ENCODE measurements around the gene RNF217.

The RNF217 gene

GRCh38 chr6:125075741-125076481, 113.7 kb downstream of the RNF217 start:
- Histone ChIP-seq H3K4me3 (ENCODE audit: low read depth, low read length) (no peak overlapping the region), H3K36me3 (no peaks in the 10 kb centered on the region)

GRCh38 chr6:125076482-125076742, 114.2 kb downstream of the RNF217 start:
- H3K4me3 ChIP-seq (ENCODE audit: low read depth, low read length): no peak overlapping the region
- TF ChIP-seq, protein P1, sequence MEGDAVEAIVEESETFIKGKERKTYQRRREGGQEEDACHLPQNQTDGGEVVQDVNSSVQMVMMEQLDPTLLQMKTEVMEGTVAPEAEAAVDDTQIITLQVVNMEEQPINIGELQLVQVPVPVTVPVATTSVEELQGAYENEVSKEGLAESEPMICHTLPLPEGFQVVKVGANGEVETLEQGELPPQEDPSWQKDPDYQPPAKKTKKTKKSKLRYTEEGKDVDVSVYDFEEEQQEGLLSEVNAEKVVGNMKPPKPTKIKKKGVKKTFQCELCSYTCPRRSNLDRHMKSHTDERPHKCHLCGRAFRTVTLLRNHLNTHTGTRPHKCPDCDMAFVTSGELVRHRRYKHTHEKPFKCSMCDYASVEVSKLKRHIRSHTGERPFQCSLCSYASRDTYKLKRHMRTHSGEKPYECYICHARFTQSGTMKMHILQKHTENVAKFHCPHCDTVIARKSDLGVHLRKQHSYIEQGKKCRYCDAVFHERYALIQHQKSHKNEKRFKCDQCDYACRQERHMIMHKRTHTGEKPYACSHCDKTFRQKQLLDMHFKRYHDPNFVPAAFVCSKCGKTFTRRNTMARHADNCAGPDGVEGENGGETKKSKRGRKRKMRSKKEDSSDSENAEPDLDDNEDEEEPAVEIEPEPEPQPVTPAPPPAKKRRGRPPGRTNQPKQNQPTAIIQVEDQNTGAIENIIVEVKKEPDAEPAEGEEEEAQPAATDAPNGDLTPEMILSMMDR (IDR thresholded peaks at IDR 0.05; ENCODE audit: low read depth, low read length): no peak
- no peaks in the 10 kb centered on the region for H3K36me3 ChIP-seq
- DNase-seq: no peak
- H3K4me1 ChIP-seq: no peaks in the 10 kb centered on the region
- H3K9me3 ChIP-seq: no peaks in the 10 kb centered on the region
- H3K27me3 ChIP-seq: no peaks in the 10 kb centered on the region

More at GRCh38 chr6:125075741-125076481, 113.7 kb downstream of the RNF217 start:
- DNase-seq: no peak
- H3K27me3 ChIP-seq: no peaks in the 10 kb centered on the region
- TF ChIP-seq, protein P1 (IDR thresholded peaks at IDR 0.05; ENCODE audit: low read depth, low read length): no peak
- H3K4me1 ChIP-seq: no peaks in the 10 kb centered on the region
- no peaks in the 10 kb centered on the region for H3K9me3 ChIP-seq

- Histone ChIP-seq H3K4me3 (ENCODE audit: low read depth, low read length) (no peak overlapping the region), H3K36me3 (no peaks in the 10 kb centered on the region), H3K27me3 (no peaks in the 10 kb centered on the region), H3K9me3 (no peaks in the 10 kb centered on the region), H3K4me1 (no peaks in the 10 kb centered on the region)
- TF ChIP-seq, protein P1 (IDR thresholded peaks at IDR 0.05; ENCODE audit: low read depth, low read length): no peak
- DNase-seq: no peak
Observed at GRCh38 chr6:125077453-125077852, 115.2 kb downstream of the RNF217 start.

- TF ChIP-seq, protein P1 (IDR thresholded peaks at IDR 0.05; ENCODE audit: low read depth, low read length): no peak
- Histone ChIP-seq H3K4me1 (no peaks in the 10 kb centered on the region), H3K36me3 (no peaks in the 10 kb centered on the region), H3K27me3 (no peaks in the 10 kb centered on the region), H3K4me3 (ENCODE audit: low read depth, low read length) (no peak overlapping the region), H3K9me3 (no peaks in the 10 kb centered on the region)
- DNase-seq: no peak
Observed at GRCh38 chr6:125078602-125079321, 116.5 kb downstream of the RNF217 start.

- H3K4me3 ChIP-seq (ENCODE audit: low read depth, low read length): no peak overlapping the region
- DNase-seq: no peak
- TF ChIP-seq, protein P1 (IDR thresholded peaks at IDR 0.05; ENCODE audit: low read depth, low read length): no peak
- no peaks in the 10 kb centered on the region for H3K27me3 ChIP-seq
- no peaks in the 10 kb centered on the region for H3K9me3 ChIP-seq
- H3K36me3 ChIP-seq: no peaks in the 10 kb centered on the region
- no peaks in the 10 kb centered on the region for H3K4me1 ChIP-seq
Observed at GRCh38 chr6:125082908-125083683, 120.9 kb downstream of the RNF217 start.

- DNase-seq: no peak
- TF ChIP-seq, protein P1 (IDR thresholded peaks at IDR 0.05; ENCODE audit: low read depth, low read length): no peak
- Histone ChIP-seq H3K4me1 (no peaks in the 10 kb centered on the region), H3K9me3 (no peaks in the 10 kb centered on the region), H3K36me3 (no peaks in the 10 kb centered on the region), H3K27me3 (no peaks in the 10 kb centered on the region), H3K4me3 (ENCODE audit: low read depth, low read length) (no peak overlapping the region)
Observed at GRCh38 chr6:125083684-125083990, 121.4 kb downstream of the RNF217 start.
